ENCODE measurements around the gene CELF4.
A peak's percentile ranks its signal among the peaks of the same experiment; 100 is the strongest.

The CELF4 gene

DNA sequence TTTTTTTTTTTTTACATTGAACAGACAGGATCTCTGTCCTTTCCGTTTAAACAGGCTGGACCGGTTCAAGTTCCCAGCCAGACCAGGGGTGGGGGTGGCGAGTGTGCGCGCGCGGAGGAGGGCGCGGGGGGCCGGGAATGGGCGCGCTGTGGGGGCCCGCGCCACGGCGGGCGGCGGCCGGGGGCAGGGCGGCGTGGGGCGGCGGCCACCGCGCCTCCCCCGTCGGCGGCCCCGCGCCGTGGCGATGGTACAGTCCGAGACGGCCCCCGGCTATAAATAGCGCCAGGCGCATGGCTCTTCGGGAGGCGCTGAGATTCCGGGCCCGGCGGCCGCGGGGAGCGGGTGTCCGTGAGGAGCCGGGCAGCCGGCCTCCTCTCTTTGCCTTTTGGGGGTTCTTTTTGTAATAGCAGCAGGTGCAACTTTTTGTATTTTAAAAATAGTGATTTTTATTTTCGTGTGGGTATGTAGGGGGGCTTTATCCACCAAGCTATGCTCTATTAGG lies 430 bp upstream of the CELF4 start:
- Histone ChIP-seq H3K36me3 (ENCODE audit: insufficient read depth, low read length) (no peaks in the 10 kb centered on the region), H3K4me1 (ENCODE audit: insufficient read depth, low read length) (peaks cover 12% of the 10 kb centered on the region; the same call in 1 of the 2 replicates), H3K9me3 (ENCODE audit: control insufficient read depth, insufficient read depth, low read length) (no peaks in the 10 kb centered on the region), H3K9ac (ENCODE audit: low read depth, low read length) (peak overlapping the region; percentile 90)

DNA sequence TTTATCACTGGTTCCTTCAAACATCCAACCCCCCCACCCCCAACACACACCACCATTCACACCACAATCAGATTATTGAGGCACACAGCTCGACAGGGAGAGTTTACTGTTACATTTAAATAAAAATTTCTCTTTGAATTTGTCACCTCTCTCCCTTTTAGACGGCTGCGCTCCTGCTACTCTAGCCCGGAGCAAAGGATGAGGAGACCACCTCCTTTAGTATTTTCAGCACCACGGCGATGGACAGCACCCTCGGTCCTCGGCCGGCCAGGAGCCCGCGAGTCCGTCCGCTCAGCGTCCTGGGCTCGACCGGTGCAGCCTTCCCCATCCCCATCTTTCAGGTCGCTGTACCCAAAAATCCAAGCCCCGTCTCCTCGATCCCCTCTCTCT lies 892 bp downstream of the CELF4 start:
- H3K36me3 ChIP-seq (ENCODE audit: insufficient read depth, low read length) = no peaks in the 10 kb centered on the region
- peaks cover 5% of the 10 kb centered on the region; the same call in 1 of the 2 replicates for H3K4me1 ChIP-seq (ENCODE audit: insufficient read depth, low read length)
- H3K9me3 ChIP-seq (ENCODE audit: control insufficient read depth, insufficient read depth, low read length) = no peaks in the 10 kb centered on the region
- peak overlapping the region; percentile 90; the same call in 1 of the 2 replicates for H3K9ac ChIP-seq (ENCODE audit: low read depth, low read length)

DNA sequence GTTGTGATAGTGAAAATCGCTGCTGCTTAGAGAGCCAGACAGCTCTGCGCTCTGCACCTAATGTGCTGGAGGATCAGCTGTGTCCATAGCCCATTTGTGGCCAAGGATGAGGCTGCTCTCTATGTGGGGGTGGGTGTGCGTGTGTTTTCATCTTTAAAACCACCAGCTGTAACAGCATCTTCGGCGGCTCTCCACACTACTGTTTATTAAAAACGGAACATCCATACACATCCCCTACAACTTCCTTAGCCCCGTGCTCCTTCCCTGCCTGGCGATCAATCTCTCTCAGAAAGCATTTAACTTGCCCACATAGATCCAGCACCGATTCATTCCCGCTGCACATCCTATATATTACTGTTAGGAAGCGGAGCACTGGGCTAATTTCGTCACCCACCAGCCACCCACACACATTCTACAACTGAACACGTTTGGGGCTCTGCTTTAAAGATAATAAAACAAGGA lies 1.6 kb downstream of the CELF4 start:
- H3K9me3 ChIP-seq (ENCODE audit: control insufficient read depth, insufficient read depth, low read length) = no peaks in the 10 kb centered on the region
- H3K4me1 ChIP-seq (ENCODE audit: insufficient read depth, low read length) = peaks cover 5% of the 10 kb centered on the region; the same call in 1 of the 2 replicates
- H3K9ac ChIP-seq (ENCODE audit: low read depth, low read length) = no peak overlapping the region
- H3K36me3 ChIP-seq (ENCODE audit: insufficient read depth, low read length) = no peaks in the 10 kb centered on the region

DNA sequence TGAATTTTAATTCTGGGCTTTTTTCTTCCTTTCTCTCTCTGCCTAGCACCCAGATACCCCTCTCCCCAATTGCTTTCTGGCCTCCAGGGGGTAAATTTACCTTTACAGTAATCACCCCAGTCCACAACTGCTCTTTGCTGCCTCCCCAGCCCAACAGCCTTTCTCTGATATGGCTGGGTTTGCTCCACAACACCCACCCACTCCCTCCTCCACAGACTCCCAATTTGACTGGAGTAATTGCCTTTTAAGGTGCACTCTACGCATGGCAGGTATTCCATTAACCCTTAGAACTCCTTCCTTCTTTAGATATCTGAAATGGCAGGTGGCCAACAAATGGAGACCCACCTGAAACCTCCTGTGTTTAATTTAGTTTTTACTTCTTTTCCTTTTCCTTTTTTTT lies 3.6 kb downstream of the CELF4 start:
- Histone ChIP-seq H3K9me3 (ENCODE audit: control insufficient read depth, insufficient read depth, low read length) (no peaks in the 10 kb centered on the region), H3K36me3 (ENCODE audit: insufficient read depth, low read length) (no peaks in the 10 kb centered on the region), H3K4me1 (ENCODE audit: insufficient read depth, low read length) (no peaks in the 10 kb centered on the region), H3K9ac (ENCODE audit: low read depth, low read length) (no peak overlapping the region)

DNA sequence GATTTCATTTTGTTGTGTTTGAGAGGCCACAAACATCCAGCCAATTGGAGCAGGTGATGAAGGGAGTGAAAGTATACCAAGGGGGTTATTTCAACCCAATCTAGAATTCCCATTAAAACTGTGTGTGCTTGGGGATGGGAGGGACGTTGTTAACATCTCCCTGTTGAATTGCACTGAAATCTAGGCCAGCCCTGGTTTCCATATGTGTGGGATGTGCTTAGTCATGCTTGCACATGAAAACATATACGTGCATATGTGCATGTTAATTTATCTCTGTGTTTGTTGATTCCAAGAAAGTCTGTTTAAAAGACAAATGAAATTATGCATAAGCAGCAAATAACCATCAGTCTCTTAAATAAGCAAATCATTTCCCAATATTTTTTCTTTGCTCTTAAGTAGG lies 5.6 kb downstream of the CELF4 start:
- no peak overlapping the region for H3K9ac ChIP-seq (ENCODE audit: low read depth, low read length)
- no peaks in the 10 kb centered on the region for H3K4me1 ChIP-seq (ENCODE audit: insufficient read depth, low read length)
- no peaks in the 10 kb centered on the region for H3K36me3 ChIP-seq (ENCODE audit: insufficient read depth, low read length)
- H3K9me3 ChIP-seq (ENCODE audit: control insufficient read depth, insufficient read depth, low read length) = no peaks in the 10 kb centered on the region

DNA sequence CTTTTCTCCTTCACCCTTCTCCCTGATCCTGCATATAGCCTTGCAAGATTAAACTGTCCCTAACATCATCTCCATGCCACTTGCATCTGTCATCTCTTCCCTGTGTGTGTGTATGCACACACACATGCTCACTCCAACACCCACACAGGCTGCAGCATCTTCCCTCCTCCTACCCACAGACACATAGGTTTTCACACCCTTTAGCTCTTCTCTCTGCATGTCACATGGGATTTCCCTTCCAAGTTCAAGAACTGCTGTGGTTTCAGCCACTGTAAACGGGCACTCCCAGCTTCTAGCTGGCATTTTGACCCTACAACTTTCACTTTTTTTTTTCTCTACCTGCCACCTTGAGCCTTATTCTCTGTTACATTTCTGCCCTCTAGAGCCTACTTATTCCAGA lies 6.4 kb downstream of the CELF4 start:
- no peaks in the 10 kb centered on the region for H3K9me3 ChIP-seq (ENCODE audit: control insufficient read depth, insufficient read depth, low read length)
- no peak overlapping the region for H3K9ac ChIP-seq (ENCODE audit: low read depth, low read length)
- peaks cover 5% of the 10 kb centered on the region for H3K4me1 ChIP-seq (ENCODE audit: insufficient read depth, low read length)
- H3K36me3 ChIP-seq (ENCODE audit: insufficient read depth, low read length) = no peaks in the 10 kb centered on the region

DNA sequence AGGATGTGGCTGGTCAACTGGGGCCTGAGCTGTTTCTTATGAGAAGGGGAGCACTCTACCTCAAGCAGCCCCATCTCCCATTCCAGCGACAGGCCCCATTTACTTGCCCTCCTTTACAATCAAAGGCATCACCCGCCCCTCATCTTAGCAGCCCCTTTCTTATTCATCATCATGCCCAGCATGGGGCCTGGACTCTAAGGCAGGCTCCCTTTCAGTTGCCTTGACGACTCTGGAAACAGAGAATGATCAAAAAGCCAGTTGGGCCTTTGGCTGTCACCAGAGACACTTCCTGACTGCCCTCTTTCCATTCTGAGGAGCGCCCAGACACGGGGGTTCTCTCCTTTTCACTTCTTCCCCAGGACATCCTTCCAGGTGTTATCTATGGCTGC lies 11.2 kb downstream of the CELF4 start:
- H3K9me3 ChIP-seq (ENCODE audit: control insufficient read depth, insufficient read depth, low read length) = no peaks in the 10 kb centered on the region
- H3K36me3 ChIP-seq (ENCODE audit: insufficient read depth, low read length) = no peaks in the 10 kb centered on the region
- H3K9ac ChIP-seq (ENCODE audit: low read depth, low read length) = peak overlapping the region; percentile 0; the same call in 1 of the 2 replicates
- peaks cover 5% of the 10 kb centered on the region for H3K4me1 ChIP-seq (ENCODE audit: insufficient read depth, low read length)

DNA sequence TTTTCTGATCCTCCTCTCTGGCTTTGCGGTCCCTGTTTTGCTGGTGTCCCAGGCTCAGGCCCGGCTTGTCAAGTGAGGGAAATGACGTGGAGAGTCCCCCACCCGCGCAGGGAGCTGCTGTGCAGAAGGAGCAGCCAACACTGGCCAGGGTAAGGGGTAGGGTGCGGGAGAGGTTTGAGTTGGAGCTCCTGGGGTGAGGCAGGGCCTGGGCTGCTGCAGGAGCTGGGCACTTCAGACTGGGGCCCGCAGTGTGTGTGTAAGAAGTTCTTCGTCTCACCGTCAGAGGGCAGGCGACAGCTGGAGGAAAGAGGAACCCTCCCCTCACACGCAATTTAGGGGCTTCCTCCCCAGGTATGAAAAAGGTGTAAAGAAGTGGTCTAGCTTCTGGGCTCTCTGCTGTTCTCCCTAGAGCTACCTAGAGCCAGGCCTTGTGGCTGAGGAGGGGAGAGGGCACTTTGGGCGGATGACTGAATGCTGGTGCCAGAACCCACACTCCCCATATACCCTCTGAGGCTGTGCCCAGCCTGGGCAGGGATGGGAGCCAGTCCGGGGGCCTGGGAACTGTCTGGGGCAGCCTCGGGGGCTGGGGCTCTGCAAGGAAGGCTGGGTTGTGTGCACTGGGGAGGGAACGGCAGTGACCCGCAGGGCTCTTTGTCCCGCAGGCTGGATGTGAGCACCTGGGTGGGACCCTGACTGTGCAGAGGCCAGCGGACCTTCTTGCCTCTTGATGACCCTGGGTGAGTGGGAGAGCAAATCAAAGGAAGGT lies 11.8 kb downstream of the CELF4 start:
- Histone ChIP-seq H3K9ac (ENCODE audit: low read depth, low read length) (peak overlapping the region; percentile 0; the same call in 1 of the 2 replicates), H3K9me3 (ENCODE audit: control insufficient read depth, insufficient read depth, low read length) (no peaks in the 10 kb centered on the region), H3K36me3 (ENCODE audit: insufficient read depth, low read length) (no peaks in the 10 kb centered on the region), H3K4me1 (ENCODE audit: insufficient read depth, low read length) (peaks cover 5% of the 10 kb centered on the region)

DNA sequence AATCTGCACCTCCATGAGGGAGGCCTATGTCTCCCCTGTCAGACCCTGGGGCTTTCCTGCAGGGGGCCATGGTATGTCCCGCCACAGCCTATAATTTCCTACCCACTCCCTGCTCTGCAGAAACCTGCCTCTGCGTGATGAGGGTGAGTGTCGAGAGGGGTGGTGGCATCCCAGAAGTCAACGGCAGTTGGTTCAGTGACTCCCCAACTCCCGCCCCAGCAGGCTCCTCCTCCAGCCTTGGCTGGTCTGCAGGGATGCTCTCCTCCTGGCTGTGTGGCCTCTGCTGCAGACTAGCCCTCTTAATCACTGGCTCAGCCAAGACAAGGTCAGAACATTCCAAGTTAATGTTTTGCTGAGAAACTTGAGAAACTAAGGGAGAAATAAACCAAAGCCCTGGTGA lies 13.3 kb downstream of the CELF4 start:
- H3K36me3 ChIP-seq (ENCODE audit: insufficient read depth, low read length) = no peaks in the 10 kb centered on the region
- no peak overlapping the region for H3K9ac ChIP-seq (ENCODE audit: low read depth, low read length)
- H3K4me1 ChIP-seq (ENCODE audit: insufficient read depth, low read length) = peaks cover 5% of the 10 kb centered on the region
- no peaks in the 10 kb centered on the region for H3K9me3 ChIP-seq (ENCODE audit: control insufficient read depth, insufficient read depth, low read length)

DNA sequence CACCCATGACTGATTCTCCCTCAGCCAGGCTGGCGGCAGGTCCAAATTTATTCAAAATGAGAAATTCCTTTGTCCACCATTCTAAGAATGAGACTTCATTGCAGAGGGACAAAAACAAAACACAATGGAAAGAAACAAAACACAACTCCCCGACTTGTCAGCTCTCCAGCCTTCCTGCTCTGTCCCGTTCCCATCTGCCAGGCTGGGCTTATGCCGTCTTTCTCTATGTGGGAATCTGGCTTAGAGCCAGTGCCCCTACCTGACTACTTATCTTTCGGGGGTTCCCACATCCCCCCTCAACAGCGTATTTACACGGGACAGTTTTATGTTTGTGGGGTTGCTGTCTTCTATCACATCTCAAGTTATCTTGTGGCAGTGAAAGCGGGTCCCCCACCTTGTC lies 13.8 kb downstream of the CELF4 start:
- Histone ChIP-seq H3K36me3 (ENCODE audit: insufficient read depth, low read length) (no peaks in the 10 kb centered on the region), H3K4me1 (ENCODE audit: insufficient read depth, low read length) (peaks cover 5% of the 10 kb centered on the region), H3K9me3 (ENCODE audit: control insufficient read depth, insufficient read depth, low read length) (no peaks in the 10 kb centered on the region), H3K9ac (ENCODE audit: low read depth, low read length) (no peak overlapping the region)

DNA sequence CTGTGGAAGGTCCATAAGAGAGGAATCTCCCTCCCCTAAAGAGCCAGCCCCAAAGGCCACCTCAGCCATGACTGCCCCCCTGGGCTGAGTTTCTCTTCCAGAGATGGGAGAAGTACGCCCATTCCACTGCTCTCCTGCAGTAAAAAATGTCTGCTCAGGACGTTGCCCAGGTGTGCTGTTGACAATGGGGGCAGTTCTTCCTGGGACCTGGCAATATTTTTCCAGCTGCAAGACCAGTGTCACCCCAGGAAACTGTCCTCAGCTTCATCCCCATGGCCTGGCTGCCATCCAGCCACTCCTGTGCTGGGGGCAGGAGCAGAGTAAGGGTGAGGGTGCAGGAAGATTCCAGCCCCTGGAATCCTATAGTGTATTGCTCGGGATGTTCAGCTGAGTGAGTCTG lies 14.3 kb downstream of the CELF4 start:
- H3K9ac ChIP-seq (ENCODE audit: low read depth, low read length) = no peak overlapping the region
- H3K36me3 ChIP-seq (ENCODE audit: insufficient read depth, low read length) = no peaks in the 10 kb centered on the region
- no peaks in the 10 kb centered on the region for H3K9me3 ChIP-seq (ENCODE audit: control insufficient read depth, insufficient read depth, low read length)
- H3K4me1 ChIP-seq (ENCODE audit: insufficient read depth, low read length) = peaks cover 5% of the 10 kb centered on the region

DNA sequence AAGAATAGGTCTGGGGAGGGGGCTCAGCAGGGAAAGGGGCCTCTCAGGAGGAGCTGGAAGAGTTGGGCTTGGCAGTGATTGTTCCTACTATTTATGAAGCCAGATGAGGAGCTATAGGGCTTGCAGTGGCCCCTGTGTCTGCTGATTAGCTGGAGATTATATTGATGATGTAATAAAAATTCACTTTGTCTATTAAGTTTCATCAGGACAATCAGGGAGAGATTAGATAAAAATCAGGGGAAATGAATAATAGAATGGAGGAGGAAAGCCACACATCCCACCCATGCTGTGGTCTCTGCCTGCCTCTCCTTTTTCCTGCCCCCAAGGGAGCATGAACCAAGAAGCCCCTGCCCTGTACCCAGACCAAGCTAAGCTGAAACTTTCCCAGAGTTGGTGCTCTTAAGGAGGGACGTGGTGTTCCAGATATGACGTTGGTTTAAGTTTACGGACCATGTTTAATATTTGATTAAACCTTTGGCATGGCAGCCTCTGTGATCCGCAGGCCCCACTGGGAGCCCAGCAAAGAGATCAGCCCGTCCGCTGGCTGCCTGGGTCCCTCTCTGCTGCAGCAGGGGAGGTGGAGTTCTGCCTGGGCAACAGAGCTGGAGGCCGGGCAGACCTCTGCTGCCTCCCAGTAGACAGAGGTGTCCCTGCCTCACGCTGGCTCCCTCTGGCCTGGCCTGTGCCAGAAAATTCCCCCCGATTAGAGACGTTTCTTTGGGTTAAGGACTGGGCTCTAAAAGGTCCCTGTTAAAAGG lies 15.3 kb downstream of the CELF4 start:
- peaks cover 5% of the 10 kb centered on the region for H3K4me1 ChIP-seq (ENCODE audit: insufficient read depth, low read length)
- H3K9me3 ChIP-seq (ENCODE audit: control insufficient read depth, insufficient read depth, low read length) = no peaks in the 10 kb centered on the region
- H3K36me3 ChIP-seq (ENCODE audit: insufficient read depth, low read length) = no peaks in the 10 kb centered on the region
- H3K9ac ChIP-seq (ENCODE audit: low read depth, low read length) = no peak overlapping the region

DNA sequence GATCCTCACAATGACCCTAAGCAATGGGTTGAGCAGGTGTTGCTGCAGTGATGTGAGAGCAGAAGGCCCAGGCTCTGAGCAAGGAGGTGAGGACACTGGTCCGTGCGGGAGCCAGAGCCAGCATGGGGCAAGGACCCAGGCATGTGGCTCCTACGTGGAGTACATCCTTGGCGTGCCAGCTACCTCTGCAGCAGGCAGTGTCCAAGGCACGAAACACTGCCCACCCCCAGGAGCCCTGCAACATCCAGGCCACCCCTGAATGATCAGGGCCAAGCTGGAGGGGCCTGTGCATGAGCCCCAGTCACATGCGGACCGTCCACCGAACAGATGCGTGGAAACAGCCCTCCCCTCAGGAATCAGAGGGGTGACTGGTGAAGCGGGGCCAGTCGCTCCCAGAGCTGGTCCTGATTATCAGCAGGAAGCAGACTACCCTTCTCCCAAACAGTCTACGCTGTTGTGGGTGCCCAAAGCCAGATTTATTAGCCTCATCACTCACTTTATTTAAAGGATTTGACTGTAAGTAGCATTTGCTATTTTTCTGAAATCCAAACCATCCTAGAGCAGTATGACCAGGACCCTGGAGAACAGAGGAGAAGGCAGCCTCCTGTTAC lies 16.8 kb downstream of the CELF4 start:
- Histone ChIP-seq H3K36me3 (ENCODE audit: insufficient read depth, low read length) (no peaks in the 10 kb centered on the region), H3K9ac (ENCODE audit: low read depth, low read length) (no peak overlapping the region)

DNA sequence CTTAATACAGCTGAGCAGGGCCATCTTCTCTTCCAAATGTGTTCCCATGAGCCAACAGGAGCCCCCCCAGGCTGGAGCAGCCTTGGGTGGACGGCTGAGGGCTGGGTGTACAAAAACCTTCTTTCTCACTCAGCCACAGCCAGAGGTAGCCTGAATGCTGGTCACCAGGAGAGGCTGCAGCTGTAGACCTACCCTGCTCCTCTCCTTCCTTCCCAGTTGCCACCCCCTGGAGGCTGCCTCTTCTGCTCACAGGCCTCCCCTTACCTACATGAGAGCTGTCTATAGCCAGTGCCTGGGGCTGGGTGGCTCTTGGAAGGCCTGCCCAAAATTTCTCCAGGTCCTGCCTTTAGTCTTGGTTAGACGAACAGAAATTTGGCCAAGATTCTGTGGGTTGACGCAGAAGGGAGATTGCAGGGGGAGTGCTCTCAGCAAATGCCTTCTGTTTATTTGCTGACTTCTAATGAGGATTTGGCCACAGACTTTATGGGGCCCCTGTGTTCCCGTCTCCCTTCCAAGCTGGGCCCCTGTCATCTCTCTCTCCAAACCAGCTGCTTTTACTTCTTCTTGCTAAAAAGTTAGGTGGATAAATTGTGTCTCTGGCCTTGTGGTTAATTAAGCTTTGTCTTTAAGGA lies 18.3 kb downstream of the CELF4 start:
- Histone ChIP-seq H3K9me3 (ENCODE audit: control insufficient read depth, insufficient read depth, low read length) (no peaks in the 10 kb centered on the region), H3K36me3 (ENCODE audit: insufficient read depth, low read length) (no peaks in the 10 kb centered on the region), H3K9ac (ENCODE audit: low read depth, low read length) (no peak overlapping the region), H3K4me1 (ENCODE audit: insufficient read depth, low read length) (no peaks in the 10 kb centered on the region)

More for the DNA sequence above, 16.8 kb downstream of the CELF4 start:
- Histone ChIP-seq H3K9me3 (ENCODE audit: control insufficient read depth, insufficient read depth, low read length) (no peaks in the 10 kb centered on the region), H3K4me1 (ENCODE audit: insufficient read depth, low read length) (no peaks in the 10 kb centered on the region)
